Subcutaneous adipose tissue (tissue), 4 donors: ENCODE results near the gene B4GALT3. TPM values are rescaled to one million over a fixed set of nuclear protein-coding genes. Genes with fewer than 3 reads are reported as not detected.

ENCODE experiments used
- CTCF ChIP-seq: fragments of 450-650 bp; IDR thresholded peaks from one replicate; pipeline ENCODE4 v1.5.1; 2016; ENCODE audit warnings: low read depth, mild to moderate bottlenecking, control low read depth, antibody characterized with exemption, moderate library complexity
- total RNA-seq, 4 donors: library from RNA; depleted of rRNA; stranded (reverse); fragments of >200 nt; gene quantifications; one replicate each; pipeline ENCODE4 v1.1.0, GENCODE V29; 2016

Gene B4GALT3
- total RNA-seq, 4 donors from 2014 or later: 11.7 to 25.3 (median 19.8) TPM

GRCh38 chr1:161215076-161215475, 37.8 kb upstream of the B4GALT3 start, which contains the start of gene FCER1G:
Gene FCER1G (plus strand): TSS chr1:161215295. CDS start chr1:161215322, 27 bp downstream.
- TF ChIP-seq CTCF: no peak

DNA sequence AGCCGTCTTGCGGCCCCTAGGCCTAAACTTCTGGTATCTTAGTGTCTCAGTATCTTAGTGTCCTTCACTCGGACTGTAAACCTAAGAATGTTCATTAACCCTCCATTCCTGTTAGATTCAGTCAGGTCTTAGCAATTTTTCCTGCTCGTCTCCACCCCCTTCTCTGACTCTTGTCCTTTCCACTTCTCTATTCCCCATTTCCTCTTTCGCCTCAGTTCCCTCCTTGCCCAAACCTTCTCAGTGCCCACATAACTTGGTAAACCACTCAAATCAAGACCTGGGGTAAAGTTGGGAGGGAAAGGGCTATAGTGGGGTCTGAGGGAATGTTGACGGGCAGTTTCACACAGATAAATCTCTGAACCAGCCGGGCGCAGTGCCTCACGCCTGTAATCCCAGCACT, 37.1 kb upstream of the B4GALT3 start:
- no peak for TF ChIP-seq CTCF

GRCh38 chr1:161209790-161210409, 32.6 kb upstream of the B4GALT3 start:
- TF ChIP-seq CTCF: no peak

GRCh38 chr1:161207173-161207572, 29.9 kb upstream of the B4GALT3 start:
- TF ChIP-seq CTCF: no peak

DNA sequence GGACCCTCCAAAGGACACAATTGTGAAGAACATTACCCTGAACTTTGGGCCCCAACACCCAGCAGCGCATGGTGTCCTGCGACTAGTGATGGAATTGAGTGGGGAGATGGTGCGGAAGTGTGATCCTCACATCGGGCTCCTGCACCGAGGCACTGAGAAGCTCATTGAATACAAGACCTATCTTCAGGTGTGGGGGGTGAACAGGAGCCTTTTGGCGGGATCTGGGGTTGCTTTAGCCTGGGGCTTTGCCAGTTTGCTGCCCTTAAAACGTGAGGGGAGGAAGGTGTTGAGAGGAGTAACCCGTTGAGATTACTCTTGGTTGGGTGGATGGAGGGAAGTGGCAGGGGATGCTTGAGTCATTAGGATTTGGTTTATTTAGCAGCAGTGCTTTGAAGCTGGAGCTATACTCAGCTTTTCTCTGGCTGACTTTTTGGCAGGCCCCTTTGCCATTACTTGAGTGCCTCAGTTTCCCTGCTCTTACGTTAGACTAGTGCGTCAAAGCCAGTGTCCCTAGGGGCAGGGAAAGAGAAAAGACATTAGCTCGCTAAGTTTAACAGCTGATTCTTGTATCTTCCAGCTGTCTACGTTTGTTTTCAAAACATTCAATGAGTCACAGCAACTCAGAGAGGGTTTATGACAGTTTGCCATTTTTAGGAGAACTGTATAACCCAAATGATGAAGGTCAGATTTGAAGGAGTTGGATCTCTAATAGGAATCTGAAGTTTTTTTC, 29.3 kb upstream of the B4GALT3 start:
- TF ChIP-seq CTCF: no peak

- TF ChIP-seq CTCF: no peak
Measured at GRCh38 chr1:161201836-161202712, 24.8 kb upstream of the B4GALT3 start, which contains the start of gene NDUFS2. Gene NDUFS2 (plus strand): TSS chr1:161202367. CDS start chr1:161202386, 19 bp downstream.
